Type B pancreatic cell (in vitro differentiated cells): ENCODE measurements around the gene FOXO1. TPM values are rescaled to one million over a fixed set of nuclear protein-coding genes. Genes with fewer than 3 reads are reported as not detected.

Source experiments
- DNase-seq: peaks from one replicate; pipeline ENCODE4 v3.0.0; 2021; ENCODE audit warnings: mixed read lengths; ENCODE audit not compliant: unreplicated experiment; ENCODE audit errors: extremely low spot score
- H3K27ac Mint-ChIP-seq: 2 replicates; pipeline ENCODE4 v1.8.0; 2021; ENCODE audit warnings: mild to moderate bottlenecking, mixed read lengths
- H3K27me3 Mint-ChIP-seq: 2 replicates; pipeline ENCODE4 v1.8.0; 2021; ENCODE audit warnings: mixed read lengths
- H3K36me3 Mint-ChIP-seq: 2 replicates; pipeline ENCODE4 v1.8.0; 2021; ENCODE audit warnings: mixed read lengths
- H3K4me1 Mint-ChIP-seq: one replicate; pipeline ENCODE4 v1.8.0; 2021; ENCODE audit warnings: mixed read lengths; ENCODE audit not compliant: unreplicated experiment
- H3K4me3 Mint-ChIP-seq: 2 replicates; pipeline ENCODE4 v1.8.0; 2021; ENCODE audit warnings: mild to moderate bottlenecking, mixed read lengths
- H3K9me3 Mint-ChIP-seq: 2 replicates; pipeline ENCODE4 v1.8.0; 2021; ENCODE audit warnings: mixed read lengths
- CTCF ChIP-seq: fragments of 200-600 bp; sonication (generic); conservative IDR thresholded peaks from 2 replicates; pipeline ENCODE4 v1.5.0; 2021; ENCODE audit warnings: antibody characterized with exemption, mild to moderate bottlenecking
- total RNA-seq: library from RNA; stranded (reverse); gene quantifications from 2 replicates; pipeline ENCODE4 v1.2.1, GENCODE V29; 2021; ENCODE audit warnings: low replicate concordance

FOXO1 gene
- total RNA-seq, 1 donor from 2014 or later = 21.5 TPM

- H3K36me3 Mint-ChIP-seq = no peaks in the 10 kb centered on the region
- H3K27me3 Mint-ChIP-seq = peaks cover 10% of the 10 kb centered on the region
- H3K4me1 Mint-ChIP-seq = peaks cover 17% of the 10 kb centered on the region
- H3K27ac Mint-ChIP-seq = no peak overlapping the region
- H3K9me3 Mint-ChIP-seq = no peaks in the 10 kb centered on the region
- H3K4me3 Mint-ChIP-seq = no peak overlapping the region
- no peak for DNase-seq
- no peak for TF ChIP-seq CTCF
Measured at GRCh38 chr13:40670307-40670706, 3.9 kb upstream of the FOXO1 start.

- Mint-ChIP-seq H3K27ac (peak overlapping the region; percentile 44), H3K27me3 (peaks cover 13% of the 10 kb centered on the region), H3K36me3 (no peaks in the 10 kb centered on the region), H3K9me3 (no peaks in the 10 kb centered on the region), H3K4me3 (peak overlapping the region; percentile 88), H3K4me1 (peaks cover 19% of the 10 kb centered on the region)
- DNase-seq = no peak
- peak; percentile 65 for TF ChIP-seq CTCF
Measured at GRCh38 chr13:40668335-40668734, 1.9 kb upstream of the FOXO1 start.

GRCh38 chr13:40667622-40667978, 1.2 kb upstream of the FOXO1 start:
- Mint-ChIP-seq H3K9me3 (no peaks in the 10 kb centered on the region), H3K27me3 (peaks cover 15% of the 10 kb centered on the region), H3K27ac (peak overlapping the region; percentile 70), H3K36me3 (no peaks in the 10 kb centered on the region), H3K4me3 (peak overlapping the region; percentile 88), H3K4me1 (peaks cover 14% of the 10 kb centered on the region)
- no peak for DNase-seq
- no peak for TF ChIP-seq CTCF

GRCh38 chr13:40666933-40667621, 636 bp upstream of the FOXO1 start:
- TF ChIP-seq CTCF = no peak
- H3K27me3 Mint-ChIP-seq = peaks cover 15% of the 10 kb centered on the region
- DNase-seq = no peak
- peaks cover 3% of the 10 kb centered on the region for H3K36me3 Mint-ChIP-seq
- H3K9me3 Mint-ChIP-seq = no peaks in the 10 kb centered on the region
- peak overlapping the region; percentile 70 for H3K27ac Mint-ChIP-seq
- H3K4me1 Mint-ChIP-seq = peaks cover 14% of the 10 kb centered on the region
- peak overlapping the region; percentile 88 for H3K4me3 Mint-ChIP-seq

- Mint-ChIP-seq H3K27ac (peak overlapping the region; percentile 77), H3K27me3 (peaks cover 15% of the 10 kb centered on the region), H3K4me3 (peak overlapping the region; percentile 91), H3K36me3 (peaks cover 3% of the 10 kb centered on the region), H3K4me1 (peaks cover 12% of the 10 kb centered on the region), H3K9me3 (no peaks in the 10 kb centered on the region)
- peak; percentile 72 for DNase-seq
- TF ChIP-seq CTCF = no peak
Measured at GRCh38 chr13:40665126-40666044, 1.1 kb downstream of the FOXO1 start.
